HCT116 (cell line): Measurements from ENCODE around the gene USP17L19. TPM values are rescaled to one million over a fixed set of nuclear protein-coding genes. Genes with fewer than 3 reads are reported as not detected.
"Not testable (repeated sequence)": the region's sequence is repeated elsewhere in the genome, so short reads cannot be mapped to it uniquely, and the experiment has no call there.

ENCODE experiments used
- ATAC-seq: fragments of 200-7000 bp; cut with Tn5 transposase; 2 replicates; pipeline ENCODE4 v1.9.1; 2020; ENCODE audit warnings: mild to moderate bottlenecking, moderate library complexity
- BruUV-seq: library from RNA; stranded (reverse); fragments of 400-500 nt; replicated peaks from 2 replicates; lab custom pipeline; 2021; lab: Mats Ljungman, UMichigan
- CTCF ChIA-PET: fragments of 300-600 bp; sonication (Branson Sonifier 250); formaldehyde crosslinking; loops from one replicate; lab custom pipeline; 2021; ENCODE audit warnings: antibody characterized with exemption; lab: Charles Lee
- POLR2A ChIA-PET: fragments of 300-600, 350-600 bp; sonication (Branson Sonifier 250); formaldehyde crosslinking; loops from one replicate; lab custom pipeline; 2021; ENCODE audit warnings: antibody characterized with exemption; lab: Charles Lee
- RAD21 ChIA-PET, 2 experiments: fragments of 300-600 bp; sonication (Branson Sonifier 250); formaldehyde crosslinking; loops; one replicate each; lab custom pipeline; 2023; ENCODE audit warnings: low total read pairs in 2 of 2; ENCODE audit not compliant: uncharacterized antibody in 2 of 2, unreplicated experiment in 2 of 2, low non-redundant PET in 1 of 2; lab: Charles Lee
- DNase-seq: peaks from one replicate; pipeline ENCODE4 v3.0.0-alpha.2; 2010; ENCODE audit warnings: low read depth, low spot score
- H2AFZ ChIP-seq: fragments of 200-600 bp; shearing (Covaris generic), sonication (generic); 2 replicates; pipeline ENCODE4 v1.6.1; 2017; ENCODE audit warnings: low read depth, mixed run types, mixed read lengths, antibody characterized with exemption, low read length; ENCODE audit not compliant: poor library complexity, severe bottlenecking
- H3K27ac ChIP-seq: 2 replicates; pipeline ENCODE4 v1.5.1; 2012; ENCODE audit warnings: low read depth, low read length
- H3K27me3 ChIP-seq: fragments of 200-600 bp; sonication (generic); 2 replicates; pipeline ENCODE4 v1.6.1; 2016; ENCODE audit warnings: mixed run types, low read length, mixed read lengths; ENCODE audit not compliant: insufficient read depth
- H3K36me3 ChIP-seq, 2 experiments: fragments of 200-500 bp in 1 of 2; fragments of 200-600 bp in 1 of 2; sonication (Bioruptor generic) in 1 of 2; sonication (generic) in 1 of 2; 2 replicates each; pipeline versions ENCODE4 v1.5.1 to v1.6.1; 2014 to 2016; ENCODE audit warnings: low read length in 2 of 2, inconsistent platforms in 1 of 2, mixed read lengths in 1 of 2, mixed run types in 1 of 2; ENCODE audit not compliant: insufficient read depth in 2 of 2, control insufficient read depth in 1 of 2
- H3K4me1 ChIP-seq, 2 experiments: fragments of 200-600 bp in 1 of 2; sonication (generic) in 1 of 2; 2 replicates each; pipeline versions ENCODE4 v1.5.1 to v1.6.1; 2012 to 2017; ENCODE audit warnings: low read length in 2 of 2, inconsistent platforms in 1 of 2, mild to moderate bottlenecking in 1 of 2, mixed read lengths in 1 of 2, mixed run types in 1 of 2, moderate library complexity in 1 of 2; ENCODE audit not compliant: insufficient read depth in 2 of 2, control insufficient read depth in 1 of 2
- H3K4me2 ChIP-seq: fragments of 200-600 bp; sonication (generic); 2 replicates; pipeline ENCODE4 v1.6.1; 2017; ENCODE audit warnings: mixed run types, low read length, mixed read lengths
- H3K4me3 ChIP-seq, 2 experiments: fragments of 200-600 bp in 1 of 2; sonication (generic) in 1 of 2; replicated peaks in 1 of 2; 2 replicates each; pipeline ENCODE4 v1.5.1; 2011 to 2016; ENCODE audit warnings: low read length in 2 of 2, control low read depth in 1 of 2, low read depth in 1 of 2, mild to moderate bottlenecking in 1 of 2, mixed read lengths in 1 of 2, mixed run types in 1 of 2
- H3K79me2 ChIP-seq: fragments of 200-600 bp; sonication (generic); 2 replicates; pipeline ENCODE4 v1.6.1; 2017; ENCODE audit warnings: mild to moderate bottlenecking, mixed run types, low read length, moderate library complexity, mixed read lengths; ENCODE audit not compliant: insufficient read depth
- H3K9ac ChIP-seq: fragments of 200-600 bp; sonication (generic); 2 replicates; pipeline ENCODE4 v1.6.1; 2016; ENCODE audit warnings: low read length, mixed read lengths
- H3K9me2 ChIP-seq: fragments of 200-600 bp; sonication (generic), shearing (Covaris generic); 2 replicates; pipeline ENCODE4 v1.6.1; 2017; ENCODE audit warnings: mixed run types, mild to moderate bottlenecking, moderate library complexity; ENCODE audit not compliant: insufficient read depth
- H3K9me3 ChIP-seq, 2 experiments: fragments of 200-500 bp in 1 of 2; fragments of 200-600 bp in 1 of 2; sonication (Bioruptor generic) in 1 of 2; sonication (generic) in 1 of 2; 2 replicates each; pipeline ENCODE4 v1.6.1; 2014 to 2017; ENCODE audit warnings: low read length in 2 of 2, mixed read lengths in 2 of 2, inconsistent platforms in 1 of 2, low read depth in 1 of 2, mild to moderate bottlenecking in 1 of 2, mixed run types in 1 of 2, moderate library complexity in 1 of 2; ENCODE audit not compliant: control insufficient read depth in 1 of 2, insufficient read depth in 1 of 2
- H4K20me1 ChIP-seq: fragments of 200-600 bp; sonication (generic), shearing (Covaris generic); 2 replicates; pipeline ENCODE4 v1.6.1; 2017; ENCODE audit warnings: mixed run types, mild to moderate bottlenecking, moderate library complexity; ENCODE audit not compliant: insufficient read depth
- intact Hi-C: fragments of 100-400 bp; cut with micrococcal nuclease; formaldehyde crosslinking; loops from 2 replicates; pipeline ENCODE4 v1.10.0; 2022
- total RNA-seq: library from RNA; stranded (reverse); gene quantifications from one replicate; pipeline ENCODE4 v1.2.1, GENCODE V29; 2021; ENCODE audit not compliant: unreplicated experiment

The USP17L19 gene
- total RNA-seq, 1 experiment from 2014 or later, result not detected

DNA sequence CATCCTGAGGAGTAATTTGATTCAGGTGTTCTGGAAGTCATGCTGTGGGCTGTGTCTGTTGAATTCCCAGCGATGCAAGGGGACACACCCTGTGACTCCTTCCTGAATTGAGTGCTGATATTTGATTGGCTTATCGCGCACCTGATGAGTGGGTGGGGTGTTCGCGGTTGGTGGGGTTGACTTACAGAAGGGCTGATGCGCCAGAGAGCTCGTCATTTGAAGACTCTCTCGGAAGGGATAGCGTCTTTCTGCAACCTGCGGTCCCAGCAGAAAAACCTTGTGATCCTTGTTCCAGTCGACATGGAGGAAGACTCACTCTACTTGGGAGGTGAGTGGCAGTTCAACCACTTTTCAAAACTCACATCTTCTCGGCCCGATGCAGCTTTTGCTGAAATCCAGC, 9.4 kb downstream of the USP17L19 start, which contains the start of gene USP17L21:
Gene USP17L21 (plus strand): TSS at position 301 of the 400 bp plus-strand sequence. CDS start 0 bp downstream, at position 301.
- H3K4me3 ChIP-seq, H3K4me1 ChIP-seq, H3K36me3 ChIP-seq, H3K9me2 ChIP-seq, H3K27ac ChIP-seq, H3K9me3 ChIP-seq, H3K79me2 ChIP-seq, DNase-seq, ATAC-seq, BruUV-seq, H4K20me1 ChIP-seq, POLR2A ChIA-PET, H3K27me3 ChIP-seq, H3K9ac ChIP-seq, H3K4me2 ChIP-seq, H2AFZ ChIP-seq, intact Hi-C loops, RAD21 ChIA-PET, CTCF ChIA-PET: not testable (repeated sequence)

DNA sequence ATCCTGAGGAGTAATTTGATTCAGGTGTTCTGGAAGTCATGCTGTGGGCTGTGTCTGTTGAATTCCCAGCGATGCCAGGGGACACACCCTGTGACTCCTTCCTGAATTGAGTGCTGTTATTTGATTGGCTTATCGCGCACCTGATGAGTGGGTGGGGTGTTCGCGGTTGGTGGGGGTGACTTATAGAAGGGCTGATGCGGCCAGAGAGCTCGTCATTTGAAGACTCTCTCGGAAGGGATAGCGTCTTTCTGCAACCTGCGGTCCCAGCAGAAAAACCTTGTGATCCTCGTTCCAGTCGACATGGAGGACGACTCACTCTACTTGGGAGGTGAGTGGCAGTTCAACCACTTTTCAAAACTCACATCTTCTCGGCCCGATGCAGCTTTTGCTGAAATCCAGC, 14.1 kb downstream of the USP17L19 start, which contains the start of gene USP17L22:
Gene USP17L22 (plus strand): TSS at position 301 of the 400 bp plus-strand sequence. CDS start 0 bp downstream, at position 301.
- intact Hi-C loops, RAD21 ChIA-PET: not testable (repeated sequence)

DNA sequence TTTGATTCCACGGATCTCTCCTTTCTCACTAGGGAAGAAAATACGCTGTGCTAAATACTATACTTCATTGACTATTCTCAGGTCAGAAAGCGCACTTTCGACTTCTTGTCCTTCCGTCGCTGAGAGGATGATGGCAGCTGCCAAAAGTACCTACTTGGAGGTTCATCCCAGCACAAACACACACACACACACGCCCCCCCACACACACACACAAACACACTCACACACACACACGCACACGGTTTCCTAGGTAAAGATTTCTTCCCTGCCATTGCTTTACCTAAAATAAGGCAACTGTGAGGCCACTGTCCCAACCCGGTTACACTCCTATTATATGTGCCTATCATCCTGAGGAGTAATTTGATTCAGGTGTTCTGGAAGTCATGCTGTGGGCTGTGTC, 18.5 kb downstream of the USP17L19 start:
- H3K36me3 ChIP-seq, H3K4me2 ChIP-seq, H3K27me3 ChIP-seq, CTCF ChIA-PET, RAD21 ChIA-PET, H3K9me2 ChIP-seq, H3K27ac ChIP-seq, DNase-seq, H3K9ac ChIP-seq, ATAC-seq, H3K4me1 ChIP-seq, intact Hi-C loops, H3K9me3 ChIP-seq, BruUV-seq, H4K20me1 ChIP-seq, H3K79me2 ChIP-seq, H2AFZ ChIP-seq, H3K4me3 ChIP-seq, POLR2A ChIA-PET: not testable (repeated sequence)

More for the DNA sequence above, 14.1 kb downstream of the USP17L19 start, which contains the start of gene USP17L22:
- H3K4me1 ChIP-seq, DNase-seq, H3K4me2 ChIP-seq, H3K9me3 ChIP-seq, H3K79me2 ChIP-seq, CTCF ChIA-PET, H3K27me3 ChIP-seq, H3K27ac ChIP-seq, H4K20me1 ChIP-seq, POLR2A ChIA-PET, H3K36me3 ChIP-seq, H3K9me2 ChIP-seq, BruUV-seq, H3K9ac ChIP-seq, H3K4me3 ChIP-seq, ATAC-seq, H2AFZ ChIP-seq: not testable (repeated sequence)

Other genes with a start within 250 kb of the USP17L19 start
- gene FAM90A26, start 83.0 kb upstream of the USP17L19 start, total RNA-seq, result not detected
- gene USP17L10, start 42.7 kb upstream of the USP17L19 start, total RNA-seq, result not detected
- 0.15 TPM for gene USP17L11, start 38.0 kb upstream of the USP17L19 start, total RNA-seq
- not detected for gene USP17L12, start 33.2 kb upstream of the USP17L19 start, total RNA-seq
- not detected for gene USP17L13, start 28.5 kb upstream of the USP17L19 start, total RNA-seq
- not detected for gene USP17L15, start 19.0 kb upstream of the USP17L19 start, total RNA-seq
- not detected for gene USP17L17, start 9.5 kb upstream of the USP17L19 start, total RNA-seq
- gene USP17L18, start 4.7 kb upstream of the USP17L19 start, total RNA-seq, result not detected
- gene USP17L20, start 4.7 kb downstream of the USP17L19 start, total RNA-seq, result 0.15 TPM
- gene USP17L21, start 9.5 kb downstream of the USP17L19 start, total RNA-seq, result not detected
- not detected for gene USP17L22, start 14.2 kb downstream of the USP17L19 start, total RNA-seq
- not detected for gene USP17L24, start 71.8 kb downstream of the USP17L19 start, total RNA-seq
- gene USP17L25, start 76.5 kb downstream of the USP17L19 start, total RNA-seq, result not detected
- not detected for gene USP17L26, start 81.3 kb downstream of the USP17L19 start, total RNA-seq
- gene USP17L5, start 86.0 kb downstream of the USP17L19 start, total RNA-seq, result not detected
- not detected for gene USP17L27, start 90.8 kb downstream of the USP17L19 start, total RNA-seq
- not detected for gene USP17L28, start 95.5 kb downstream of the USP17L19 start, total RNA-seq
- gene USP17L29, start 100.3 kb downstream of the USP17L19 start, total RNA-seq, result not detected
- gene USP17L30, start 109.8 kb downstream of the USP17L19 start, total RNA-seq, result not detected
- gene DEFB131A, start 191.0 kb downstream of the USP17L19 start, total RNA-seq, result not detected